H9 (cell line): Measurements from ENCODE around the gene PMAIP1. TPM values are rescaled to one million over a fixed set of nuclear protein-coding genes. Genes with fewer than 3 reads are reported as not detected.

ENCODE experiments used
- DNase-seq: peaks from one replicate; pipeline ENCODE4 v3.0.0-alpha.2; 2017
- H2AFZ ChIP-seq: one replicate; pipeline ENCODE4 v1.6.1; 2013; ENCODE audit warnings: mild to moderate bottlenecking, low read length, control low read depth, moderate library complexity
- H2AK5ac ChIP-seq: 2 replicates; pipeline ENCODE4 v1.6.1; 2013; ENCODE audit warnings: low read length, control low read depth, mixed read lengths; ENCODE audit not compliant: insufficient read length
- H2BK120ac ChIP-seq: one replicate; pipeline ENCODE4 v1.6.1; 2013; ENCODE audit warnings: low read depth, mild to moderate bottlenecking, low read length, control low read depth, inconsistent platforms; ENCODE audit not compliant: poor library complexity, severe bottlenecking
- H2BK12ac ChIP-seq: 2 replicates; pipeline ENCODE4 v1.6.1; 2013; ENCODE audit warnings: low read length, control low read depth, mixed read lengths, low read depth; ENCODE audit not compliant: insufficient read length
- H2BK15ac ChIP-seq: 2 replicates; pipeline ENCODE4 v1.6.1; 2013; ENCODE audit warnings: low read depth, low read length, control low read depth
- H2BK20ac ChIP-seq: one replicate; pipeline ENCODE4 v1.6.1; 2013; ENCODE audit warnings: low read depth, mild to moderate bottlenecking, low read length, control low read depth, inconsistent platforms; ENCODE audit not compliant: poor library complexity, severe bottlenecking
- H2BK5ac ChIP-seq: 2 replicates; pipeline ENCODE4 v1.6.1; 2013; ENCODE audit warnings: low read length, control low read depth, mixed read lengths; ENCODE audit not compliant: insufficient read length
- H3K14ac ChIP-seq: 2 replicates; pipeline ENCODE4 v1.6.1; 2013; ENCODE audit warnings: low read length, control low read depth; ENCODE audit not compliant: insufficient read depth
- H3K18ac ChIP-seq: 2 replicates; pipeline ENCODE4 v1.6.1; 2013; ENCODE audit warnings: low read depth, mild to moderate bottlenecking, mixed read lengths, low read length, control low read depth; ENCODE audit not compliant: insufficient read length
- H3K23ac ChIP-seq: 2 replicates; pipeline ENCODE4 v1.6.1; 2013; ENCODE audit warnings: low read length, control low read depth, mixed read lengths, low read depth; ENCODE audit not compliant: insufficient read length
- H3K23me2 ChIP-seq: 2 replicates; pipeline ENCODE4 v1.6.1; 2013; ENCODE audit warnings: low read depth, mild to moderate bottlenecking, mixed read lengths, low read length, control low read depth; ENCODE audit not compliant: insufficient read length, poor library complexity, severe bottlenecking
- H3K27ac ChIP-seq: 2 replicates; pipeline ENCODE4 v1.5.1; 2013; ENCODE audit warnings: low read length, control low read depth, mixed read lengths, low read depth; ENCODE audit not compliant: insufficient read length
- H3K27me3 ChIP-seq: 2 replicates; pipeline ENCODE4 v1.6.1; 2013; ENCODE audit warnings: low read length, control low read depth, inconsistent platforms; ENCODE audit not compliant: insufficient read depth
- H3K4ac ChIP-seq: 2 replicates; pipeline ENCODE4 v1.6.1; 2013; ENCODE audit warnings: low read depth, mild to moderate bottlenecking, control low read depth, inconsistent platforms, low read length, moderate library complexity
- H3K4me1 ChIP-seq: 2 replicates; pipeline ENCODE4 v1.6.1; 2013; ENCODE audit warnings: low read length, control low read depth, inconsistent platforms; ENCODE audit not compliant: insufficient read depth
- H3K4me2 ChIP-seq: 2 replicates; pipeline ENCODE4 v1.6.1; 2013; ENCODE audit warnings: low read length, control low read depth, mixed read lengths; ENCODE audit not compliant: insufficient read length, insufficient read depth
- H3K56ac ChIP-seq: 2 replicates; pipeline ENCODE4 v1.6.1; 2013; ENCODE audit warnings: low read depth, mild to moderate bottlenecking, mixed read lengths, low read length, control low read depth; ENCODE audit not compliant: insufficient read length
- H3K79me1 ChIP-seq: 2 replicates; pipeline ENCODE4 v1.6.1; 2013; ENCODE audit warnings: low read depth, mild to moderate bottlenecking, moderate library complexity, low read length, control low read depth, inconsistent platforms; ENCODE audit not compliant: insufficient read depth, poor library complexity, severe bottlenecking
- H3K79me2 ChIP-seq: 2 replicates; pipeline ENCODE4 v1.6.1; 2013; ENCODE audit warnings: low read length, control low read depth, inconsistent platforms; ENCODE audit not compliant: insufficient read depth
- H3K9ac ChIP-seq: 2 replicates; pipeline ENCODE4 v1.6.1; 2013; ENCODE audit warnings: low read length, control low read depth, mixed read lengths; ENCODE audit not compliant: insufficient read length; ENCODE audit errors: extremely low read depth
- H3K9me3 ChIP-seq: one replicate; pipeline ENCODE4 v1.6.1; 2013; ENCODE audit warnings: low read depth, low read length, inconsistent platforms; ENCODE audit not compliant: control insufficient read depth
- H3T11ph ChIP-seq: one replicate; pipeline ENCODE4 v1.6.1; 2013; ENCODE audit warnings: mild to moderate bottlenecking, low read length, control low read depth, inconsistent platforms
- H4K20me1 ChIP-seq: one replicate; pipeline ENCODE4 v1.6.1; 2013; ENCODE audit not compliant: control insufficient read depth, insufficient read length, insufficient read depth
- H4K5ac ChIP-seq: 2 replicates; pipeline ENCODE4 v1.6.1; 2013; ENCODE audit warnings: low read depth, mild to moderate bottlenecking, mixed read lengths, low read length, control low read depth; ENCODE audit not compliant: insufficient read length
- H4K8ac ChIP-seq: replicated peaks from 2 replicates; pipeline ENCODE4 v1.6.1; 2013; ENCODE audit warnings: low read length, control low read depth, mixed read lengths, low read depth; ENCODE audit not compliant: insufficient read length
- H4K91ac ChIP-seq: 2 replicates; pipeline ENCODE4 v1.6.1; 2013; ENCODE audit warnings: low read depth, mild to moderate bottlenecking, moderate library complexity, mixed read lengths, low read length, control low read depth; ENCODE audit not compliant: insufficient read length
- H3K27ac Mint-ChIP-seq, 3 experiments: 2 replicates in 2 of 3; 3 replicates in 1 of 3; pipeline ENCODE4 v1.8.0; 2020 to 2021; ENCODE audit warnings: mixed read lengths in 3 of 3, mild to moderate bottlenecking in 1 of 3, moderate library complexity in 1 of 3
- H3K27me3 Mint-ChIP-seq: 2 replicates; pipeline ENCODE4 v1.8.0; 2021; ENCODE audit warnings: low read depth, mild to moderate bottlenecking, moderate library complexity, mixed read lengths
- H3K36me3 Mint-ChIP-seq, 3 experiments: 2 replicates in 2 of 3; 3 replicates in 1 of 3; pipeline ENCODE4 v1.8.0; 2020 to 2021; ENCODE audit warnings: low read depth in 3 of 3, mixed read lengths in 3 of 3; ENCODE audit not compliant: insufficient read depth in 1 of 3
- H3K4me1 Mint-ChIP-seq, 2 experiments: 2 replicates each; pipeline ENCODE4 v1.8.0; 2020; ENCODE audit warnings: mixed read lengths in 2 of 2
- H3K4me3 Mint-ChIP-seq, 2 experiments: 2 replicates in 1 of 2; 3 replicates in 1 of 2; pipeline ENCODE4 v1.8.0; 2020 to 2021; ENCODE audit warnings: mild to moderate bottlenecking in 2 of 2, mixed read lengths in 2 of 2, moderate library complexity in 1 of 2
- H3K9me3 Mint-ChIP-seq, 2 experiments: 2 replicates in 1 of 2; 3 replicates in 1 of 2; pipeline ENCODE4 v1.8.0; 2020; ENCODE audit warnings: mild to moderate bottlenecking in 2 of 2, mixed read lengths in 2 of 2, moderate library complexity in 1 of 2
- CTCF ChIP-seq: fragments of 200-600 bp; sonication (generic); conservative IDR thresholded peaks from 3 replicates; pipeline ENCODE4 v1.8.0; 2021; ENCODE audit warnings: antibody characterized with exemption, mild to moderate bottlenecking
- WGBS: extraction: QIAGEN DNeasy Blood & Tissue Kit; methylation state at CpG from one replicate; pipeline ENCODE4 v1.1.7; 2013; ENCODE audit warnings: missing lambda C conversion rate, low lambda C conversion rate, mixed read lengths; ENCODE audit not compliant: insufficient read length; ENCODE audit errors: extremely low coverage; 5-methylcytosine and 5-hydroxymethylcytosine counted together
- total RNA-seq: library from RNA; stranded (reverse); gene quantifications from 2 replicates; pipeline ENCODE4 v1.2.1, GENCODE V29; 2021

Gene PMAIP1
- total RNA-seq, 1 experiment from 2014 or later, result 152 TPM

GRCh38 chr18:59907172-59907571, 7.4 kb downstream of the PMAIP1 start:
- Histone ChIP-seq H2AFZ (no peak overlapping the region), H3K27ac (no peak overlapping the region), H2BK20ac (no peak overlapping the region), H2BK120ac (no peak overlapping the region), H3K79me1 (no peaks in the 10 kb centered on the region), H3K9ac (no peak overlapping the region), H3K4ac (no peak overlapping the region), H3K18ac (no peak overlapping the region), H2BK12ac (no peak overlapping the region), H3K23ac (no peak overlapping the region), H3K9me3 (no peaks in the 10 kb centered on the region), H2AK5ac (no peak overlapping the region), H3K27me3 (no peaks in the 10 kb centered on the region), H3K4me2 (no peak overlapping the region), H4K5ac (no peak overlapping the region), H3K79me2 (peaks cover 8% of the 10 kb centered on the region; the same call in 1 of the 2 replicates), H2BK5ac (no peak overlapping the region), H3K4me1 (peaks cover 8% of the 10 kb centered on the region), H3K23me2 (peaks cover 7% of the 10 kb centered on the region), H3K56ac (no peak overlapping the region), H4K20me1 (no peaks in the 10 kb centered on the region), H2BK15ac (no peak overlapping the region), H3K14ac (no peak overlapping the region), H3T11ph (no peak overlapping the region), H4K8ac (no peak overlapping the region), H4K91ac (no peak overlapping the region)
- no peaks in the 10 kb centered on the region for H3K27me3 Mint-ChIP-seq
- peaks cover 62 to 68% of the 10 kb centered on the region in 2 experiments for H3K4me1 Mint-ChIP-seq
- no peak overlapping the region for H3K4me3 Mint-ChIP-seq
- H3K27ac Mint-ChIP-seq, result no peak overlapping the region
- TF ChIP-seq CTCF, result no peak
- DNase-seq, result no peak
- WGBS, result no CpG with 5 or more reads among the region's 5 CpGs
- H3K9me3 Mint-ChIP-seq, result no peaks in the 10 kb centered on the region; a peak in 1 of 5 replicates
- H3K36me3 Mint-ChIP-seq, result peaks cover 15 to 22% (median 20%) of the 10 kb centered on the region in 3 experiments
